ENCODE results near the gene UBE2Q2.

DNA sequence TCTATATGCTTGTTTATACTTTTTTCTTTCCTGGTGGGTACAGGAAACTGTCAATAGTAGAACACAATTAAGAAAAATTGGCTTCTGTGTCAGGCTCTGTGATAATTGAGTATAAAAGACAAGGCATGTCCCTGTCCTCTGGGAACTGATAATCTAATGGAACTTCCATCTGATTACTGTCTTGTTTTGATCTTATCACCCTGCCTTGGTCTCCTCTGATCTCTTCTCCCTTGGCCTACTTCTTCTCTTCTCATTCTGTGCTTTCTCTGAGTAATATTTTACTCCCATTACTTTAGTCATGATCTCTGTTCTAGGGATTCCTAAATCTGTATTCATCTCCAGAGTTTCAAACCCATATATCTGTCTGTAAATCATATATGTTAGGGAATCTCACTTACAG is 14.6 kb downstream of the UBE2Q2 start:
- TF ChIP-seq CTCF (IDR thresholded peaks at IDR 0.05 in 8 of 11, conservative IDR thresholded peaks at IDR 0.05 in 3 of 11) (no peak), POLR2A (IDR thresholded peaks at IDR 0.05) (no peak)

All from spleen (tissue), 7 donors.